LHCN-M2 (cell line): ENCODE data around the gene CALN1. TPM values are rescaled to one million over a fixed set of nuclear protein-coding genes. Genes with fewer than 3 reads are reported as not detected.

ENCODE experiments used
- DNase-seq: peaks from one replicate; pipeline ENCODE4 v3.0.0-alpha.2; 2012; ENCODE audit warnings: low read depth
- total RNA-seq: library from RNA; depleted of rRNA; stranded (reverse); fragments of >200 nt; gene quantifications from 2 replicates; pipeline ENCODE4 v1.2.3, GENCODE V29; 2014

CALN1 gene
- total RNA-seq, 1 experiment from 2014 or later, result not detected

GRCh38 chr7:72190146-72190545, 222.0 kb downstream of the CALN1 start:
- no peak for DNase-seq

- no peak for DNase-seq
Measured at GRCh38 chr7:72187179-72187578, 225.0 kb downstream of the CALN1 start.

- DNase-seq, result no peak
Measured at GRCh38 chr7:72183835-72184234, 228.3 kb downstream of the CALN1 start.

- DNase-seq, result no peak
Measured at GRCh38 chr7:72182036-72182435, 230.1 kb downstream of the CALN1 start.

- DNase-seq, result no peak
Measured at GRCh38 chr7:72176875-72177274, 235.3 kb downstream of the CALN1 start.

- DNase-seq, result no peak
Measured at GRCh38 chr7:72170475-72170874, 241.7 kb downstream of the CALN1 start.

GRCh38 chr7:72163271-72163670, 248.9 kb downstream of the CALN1 start:
- DNase-seq, result no peak

GRCh38 chr7:72161534-72161933, 250.6 kb downstream of the CALN1 start:
- no peak for DNase-seq

GRCh38 chr7:72159911-72160310, 252.2 kb downstream of the CALN1 start:
- DNase-seq, result no peak

- no peak for DNase-seq
Measured at GRCh38 chr7:72156671-72157070, 255.5 kb downstream of the CALN1 start.

- DNase-seq, result no peak
Measured at GRCh38 chr7:72153132-72153512, 259.0 kb downstream of the CALN1 start.

GRCh38 chr7:72152161-72153131, 259.7 kb downstream of the CALN1 start:
- DNase-seq, result no peak

GRCh38 chr7:72140566-72140965, 271.6 kb downstream of the CALN1 start:
- DNase-seq, result no peak

- no peak for DNase-seq
Measured at GRCh38 chr7:72127136-72127535, 285.0 kb downstream of the CALN1 start.

GRCh38 chr7:72123913-72124312, 288.2 kb downstream of the CALN1 start:
- DNase-seq, result no peak

GRCh38 chr7:72118366-72118765, 293.8 kb downstream of the CALN1 start:
- DNase-seq, result no peak

GRCh38 chr7:72114129-72114528, 298.0 kb downstream of the CALN1 start:
- DNase-seq, result no peak

GRCh38 chr7:72112992-72113391, 299.1 kb downstream of the CALN1 start:
- no peak for DNase-seq

- DNase-seq, result no peak
Measured at GRCh38 chr7:72112530-72112929, 299.6 kb downstream of the CALN1 start.

GRCh38 chr7:72111086-72111485, 301.1 kb downstream of the CALN1 start:
- DNase-seq, result no peak

- no peak for DNase-seq
Measured at GRCh38 chr7:72109566-72109965, 302.6 kb downstream of the CALN1 start.

GRCh38 chr7:72106405-72106804, 305.7 kb downstream of the CALN1 start:
- DNase-seq, result no peak

GRCh38 chr7:72101444-72101843, 310.7 kb downstream of the CALN1 start:
- no peak for DNase-seq
